ENCODE data around the gene PRRG4.

DNA sequence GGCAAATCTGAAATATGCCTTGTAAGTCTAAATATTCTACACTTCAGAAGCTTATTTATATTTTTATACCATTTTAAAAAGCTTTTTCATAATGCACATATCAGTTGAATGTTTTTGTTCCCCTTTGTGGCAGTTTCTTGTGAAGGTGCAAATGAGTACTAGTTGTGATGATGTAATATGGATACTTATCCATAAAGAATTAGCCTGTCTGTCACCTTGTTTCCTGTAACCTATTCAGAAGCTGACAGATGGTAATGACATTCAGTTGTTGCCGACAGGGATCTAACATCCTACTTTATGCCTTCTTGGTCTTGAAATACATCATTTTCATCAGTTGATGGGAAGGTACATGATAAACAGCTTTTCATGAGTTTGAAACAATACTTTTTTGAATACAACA is 65.7 kb downstream of the PRRG4 start:
- TF ChIP-seq, protein P1, sequence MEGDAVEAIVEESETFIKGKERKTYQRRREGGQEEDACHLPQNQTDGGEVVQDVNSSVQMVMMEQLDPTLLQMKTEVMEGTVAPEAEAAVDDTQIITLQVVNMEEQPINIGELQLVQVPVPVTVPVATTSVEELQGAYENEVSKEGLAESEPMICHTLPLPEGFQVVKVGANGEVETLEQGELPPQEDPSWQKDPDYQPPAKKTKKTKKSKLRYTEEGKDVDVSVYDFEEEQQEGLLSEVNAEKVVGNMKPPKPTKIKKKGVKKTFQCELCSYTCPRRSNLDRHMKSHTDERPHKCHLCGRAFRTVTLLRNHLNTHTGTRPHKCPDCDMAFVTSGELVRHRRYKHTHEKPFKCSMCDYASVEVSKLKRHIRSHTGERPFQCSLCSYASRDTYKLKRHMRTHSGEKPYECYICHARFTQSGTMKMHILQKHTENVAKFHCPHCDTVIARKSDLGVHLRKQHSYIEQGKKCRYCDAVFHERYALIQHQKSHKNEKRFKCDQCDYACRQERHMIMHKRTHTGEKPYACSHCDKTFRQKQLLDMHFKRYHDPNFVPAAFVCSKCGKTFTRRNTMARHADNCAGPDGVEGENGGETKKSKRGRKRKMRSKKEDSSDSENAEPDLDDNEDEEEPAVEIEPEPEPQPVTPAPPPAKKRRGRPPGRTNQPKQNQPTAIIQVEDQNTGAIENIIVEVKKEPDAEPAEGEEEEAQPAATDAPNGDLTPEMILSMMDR (conservative IDR thresholded peaks at IDR 0.05; ENCODE audit: low read length): no peak
- no peak for TF ChIP-seq EZH2phosphoT487 (IDR thresholded peaks at IDR 0.05; ENCODE audit: borderline replicate concordance)
